AG08395 (cell line): ENCODE data around the gene ICAM1.
A peak's percentile ranks its signal among the peaks of the same experiment; 100 is the strongest.
"Not testable (repeated sequence)": the region's sequence is repeated elsewhere in the genome, so short reads cannot be mapped to it uniquely, and the experiment has no call there.

Experiments used
- DNase-seq: peaks from one replicate; pipeline ENCODE4 v3.0.0; 2012; ENCODE audit warnings: mixed read lengths, low spot score

Gene ICAM1

GRCh38 chr19:10270616-10271394, at the start of gene ICAM1:
TSS of gene ICAM1 (plus strand) at chr19:10271120. CDS start at chr19:10271160, 40 bp downstream.
- DNase-seq, result no peak

- no peak for DNase-seq
These were observed 48.6 kb upstream of the ICAM1 start for GRCh38 chr19:10222201-10222890.

- DNase-seq, result no peak
These were observed 47.3 kb upstream of the ICAM1 start for GRCh38 chr19:10223488-10224213.

- DNase-seq, result no peak
These were observed 46.6 kb upstream of the ICAM1 start for GRCh38 chr19:10224337-10224736.

GRCh38 chr19:10226021-10226375, 44.9 kb upstream of the ICAM1 start:
- no peak for DNase-seq

- peak; percentile 61 for DNase-seq
These were observed 44.4 kb upstream of the ICAM1 start for GRCh38 chr19:10226376-10227025.

GRCh38 chr19:10227026-10227971, 43.6 kb upstream of the ICAM1 start:
- peak; percentile 53 for DNase-seq

GRCh38 chr19:10228393-10228792, 42.5 kb upstream of the ICAM1 start:
- DNase-seq, result no peak

GRCh38 chr19:10228920-10229319, 42.0 kb upstream of the ICAM1 start:
- peak; percentile 41 for DNase-seq

GRCh38 chr19:10230173-10230860, 40.6 kb upstream of the ICAM1 start:
- DNase-seq, result peak; percentile 48

GRCh38 chr19:10230861-10231611, 39.9 kb upstream of the ICAM1 start, which contains the start of gene S1PR2:
TSS of gene S1PR2 (minus strand) at chr19:10231331. CDS start at chr19:10224905, 6,426 bp downstream.
- peak; percentile 87 for DNase-seq

- DNase-seq, result no peak
These were observed 39.2 kb upstream of the ICAM1 start for GRCh38 chr19:10231612-10232228.

- no peak for DNase-seq
These were observed 37.0 kb upstream of the ICAM1 start for GRCh38 chr19:10233946-10234345.

- DNase-seq, result no peak
These were observed 35.9 kb upstream of the ICAM1 start for GRCh38 chr19:10235003-10235402.

- DNase-seq, result not testable (repeated sequence)
These were observed 35.5 kb upstream of the ICAM1 start for GRCh38 chr19:10235409-10235808.

GRCh38 chr19:10237702-10238101, 33.2 kb upstream of the ICAM1 start:
- no peak for DNase-seq

- DNase-seq, result peak; percentile 69
These were observed 32.6 kb upstream of the ICAM1 start for GRCh38 chr19:10238172-10238783.

GRCh38 chr19:10241826-10242449, 29.0 kb upstream of the ICAM1 start:
- DNase-seq, result not testable (repeated sequence)
